Esophagus muscularis mucosa (tissue), 4 donors: ENCODE data around the gene GSK3B. TPM values are rescaled to one million over a fixed set of nuclear protein-coding genes. Genes with fewer than 3 reads are reported as not detected.

Source experiments
- DNase-seq: peaks from one replicate; pipeline ENCODE4 v3.0.0-alpha.2; 2017; ENCODE audit errors: extremely low spot score
- H3K27ac ChIP-seq, 4 donors: fragments of 200-600 bp; sonication (generic); replicated peaks in 1 of 4; 1 replicate in 3 of 4; 2 replicates in 1 of 4; pipeline ENCODE4 v1.5.1; 2016 to 2019; ENCODE audit warnings: mild to moderate bottlenecking in 1 of 4
- H3K27me3 ChIP-seq, 4 donors: fragments of 200-600 bp; sonication (generic); one replicate each; pipeline versions ENCODE4 v1.5.1 to v1.6.0; 2016 to 2019
- H3K36me3 ChIP-seq, 4 donors: fragments of 200-600 bp; sonication (generic); one replicate each; pipeline ENCODE4 v1.5.1; 2016 to 2019
- H3K4me1 ChIP-seq, 4 donors: fragments of 200-600 bp; sonication (generic); one replicate each; pipeline ENCODE4 v1.5.1; 2016 to 2019
- H3K4me3 ChIP-seq, 4 donors: fragments of 200-600 bp; sonication (generic); 1 replicate in 2 of 4; 2 replicates in 2 of 4; pipeline ENCODE4 v1.5.1; 2016 to 2019; ENCODE audit warnings: mild to moderate bottlenecking in 4 of 4, moderate library complexity in 1 of 4
- H3K9me3 ChIP-seq, 4 donors: fragments of 200-600 bp; sonication (generic); 1 replicate in 3 of 4; 2 replicates in 1 of 4; pipeline ENCODE4 v1.5.1; 2016 to 2019
- EP300 ChIP-seq: sonication (generic); formaldehyde crosslinking; IDR thresholded peaks from one replicate; pipeline ENCODE4 v1.6.1; 2017; ENCODE audit warnings: antibody characterized with exemption
- POLR2A ChIP-seq: fragments of 450-650 bp; IDR thresholded peaks from one replicate; pipeline ENCODE4 v1.6.1; 2017; ENCODE audit warnings: antibody characterized with exemption, moderate library complexity, mild to moderate bottlenecking, low read depth
- POLR2AphosphoS5 ChIP-seq, 2 donors: sonication (generic); formaldehyde crosslinking; IDR thresholded peaks; one replicate each; pipeline ENCODE4 v1.6.1; 2017; ENCODE audit warnings: antibody characterized with exemption in 2 of 2
- WGBS: methylation state at CpG from one replicate; pipeline ENCODE4 v1.1.5; 2018; 5-methylcytosine and 5-hydroxymethylcytosine counted together
- intact Hi-C: fragments of 100-400 bp; cut with DNase I; formaldehyde crosslinking; loops from one replicate; pipeline ENCODE4 v1.15.1; 2023
- total RNA-seq, 4 donors: library from RNA; depleted of rRNA; stranded (reverse); fragments of >200 nt; gene quantifications; one replicate each; pipeline versions ENCODE4 v1.1.0 to v1.2.1, GENCODE V29; 2016
- TF ChIP-seq, protein P1 (sequence below), 3 experiments: fragments of 200-600 bp in 2 of 3; fragments of 450-650 bp in 1 of 3; sonication (generic) in 2 of 3; IDR thresholded peaks; one replicate each; pipeline ENCODE4 v1.5.1; 2017 to 2019; ENCODE audit warnings: antibody characterized with exemption in 3 of 3, mild to moderate bottlenecking in 2 of 3, moderate library complexity in 1 of 3

The GSK3B gene
- total RNA-seq, 4 donors from 2014 or later = 30.3 to 35.4 (median 31.3) TPM

DNA sequence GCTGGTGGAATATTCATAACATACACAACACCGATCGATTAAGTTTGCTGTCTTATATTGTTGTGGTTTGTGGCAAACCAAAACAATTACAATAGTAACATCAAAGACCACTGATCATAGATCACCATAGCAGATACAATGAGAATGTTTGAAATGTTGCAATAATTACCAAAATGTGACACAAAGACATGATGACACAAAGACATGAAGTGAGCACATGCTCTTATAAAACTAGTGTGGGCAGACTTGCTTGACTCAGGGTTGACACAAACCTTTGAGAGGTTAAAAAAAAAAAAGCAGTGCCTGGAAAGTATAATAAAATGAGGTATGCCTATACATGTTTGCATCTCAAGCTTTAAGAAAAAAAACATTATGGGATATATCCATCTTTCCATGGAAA, 182.0 kb downstream of the GSK3B start:
- no peak overlapping the region for H3K4me3 ChIP-seq
- no peak for DNase-seq
- peaks cover 0 to 11% (median 9%) of the 10 kb centered on the region in 4 donors for H3K4me1 ChIP-seq
- no peaks in the 10 kb centered on the region for H3K27me3 ChIP-seq
- 96% methylated on average over 2 of the region's 2 CpGs for WGBS
- intact Hi-C loops = no loop called here
- H3K9me3 ChIP-seq = no peaks in the 10 kb centered on the region
- no peak overlapping the region for H3K27ac ChIP-seq
- H3K36me3 ChIP-seq = peaks cover 0 to 23% (median 10%) of the 10 kb centered on the region in 4 donors
- no peak for TF ChIP-seq EP300
- no peak for TF ChIP-seq POLR2A
- TF ChIP-seq POLR2AphosphoS5 (IDR thresholded peaks at IDR 0.05) = no peak
- TF ChIP-seq, protein P1, sequence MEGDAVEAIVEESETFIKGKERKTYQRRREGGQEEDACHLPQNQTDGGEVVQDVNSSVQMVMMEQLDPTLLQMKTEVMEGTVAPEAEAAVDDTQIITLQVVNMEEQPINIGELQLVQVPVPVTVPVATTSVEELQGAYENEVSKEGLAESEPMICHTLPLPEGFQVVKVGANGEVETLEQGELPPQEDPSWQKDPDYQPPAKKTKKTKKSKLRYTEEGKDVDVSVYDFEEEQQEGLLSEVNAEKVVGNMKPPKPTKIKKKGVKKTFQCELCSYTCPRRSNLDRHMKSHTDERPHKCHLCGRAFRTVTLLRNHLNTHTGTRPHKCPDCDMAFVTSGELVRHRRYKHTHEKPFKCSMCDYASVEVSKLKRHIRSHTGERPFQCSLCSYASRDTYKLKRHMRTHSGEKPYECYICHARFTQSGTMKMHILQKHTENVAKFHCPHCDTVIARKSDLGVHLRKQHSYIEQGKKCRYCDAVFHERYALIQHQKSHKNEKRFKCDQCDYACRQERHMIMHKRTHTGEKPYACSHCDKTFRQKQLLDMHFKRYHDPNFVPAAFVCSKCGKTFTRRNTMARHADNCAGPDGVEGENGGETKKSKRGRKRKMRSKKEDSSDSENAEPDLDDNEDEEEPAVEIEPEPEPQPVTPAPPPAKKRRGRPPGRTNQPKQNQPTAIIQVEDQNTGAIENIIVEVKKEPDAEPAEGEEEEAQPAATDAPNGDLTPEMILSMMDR (IDR thresholded peaks at IDR 0.05) = no peak

DNA sequence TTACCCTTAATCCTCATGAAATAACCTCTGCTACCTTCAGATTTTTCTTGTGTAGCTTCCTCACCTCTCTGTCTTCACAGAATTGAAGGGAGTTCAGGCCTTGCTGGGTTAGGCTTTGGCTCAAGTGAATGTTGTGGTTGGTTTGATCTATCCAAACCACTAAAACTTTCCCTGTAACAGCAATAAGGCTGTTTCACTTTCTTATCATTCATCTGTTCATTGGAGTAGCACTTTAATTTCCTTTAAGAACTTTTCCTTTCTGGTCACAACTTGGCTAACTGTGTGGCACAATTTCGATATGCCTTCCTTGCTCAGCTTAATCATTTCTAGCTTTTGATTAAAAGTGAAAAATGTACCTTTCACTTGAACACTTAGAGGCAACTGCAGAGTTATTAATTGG, 182.5 kb downstream of the GSK3B start:
- intact Hi-C loops = no loop called here
- H3K9me3 ChIP-seq = no peaks in the 10 kb centered on the region
- H3K36me3 ChIP-seq = peaks cover 0 to 23% (median 10%) of the 10 kb centered on the region in 4 donors
- H3K27me3 ChIP-seq = no peaks in the 10 kb centered on the region
- H3K4me3 ChIP-seq = no peak overlapping the region
- no peak overlapping the region for H3K27ac ChIP-seq
- no peak for DNase-seq
- peaks cover 0 to 11% (median 9%) of the 10 kb centered on the region in 4 donors for H3K4me1 ChIP-seq
- TF ChIP-seq POLR2AphosphoS5 (IDR thresholded peaks at IDR 0.05) (no peak), POLR2A (no peak), EP300 (no peak)
- TF ChIP-seq, protein P1 (IDR thresholded peaks at IDR 0.05) = no peak
- 90% methylated on average over 1 of the region's 1 CpG for WGBS

DNA sequence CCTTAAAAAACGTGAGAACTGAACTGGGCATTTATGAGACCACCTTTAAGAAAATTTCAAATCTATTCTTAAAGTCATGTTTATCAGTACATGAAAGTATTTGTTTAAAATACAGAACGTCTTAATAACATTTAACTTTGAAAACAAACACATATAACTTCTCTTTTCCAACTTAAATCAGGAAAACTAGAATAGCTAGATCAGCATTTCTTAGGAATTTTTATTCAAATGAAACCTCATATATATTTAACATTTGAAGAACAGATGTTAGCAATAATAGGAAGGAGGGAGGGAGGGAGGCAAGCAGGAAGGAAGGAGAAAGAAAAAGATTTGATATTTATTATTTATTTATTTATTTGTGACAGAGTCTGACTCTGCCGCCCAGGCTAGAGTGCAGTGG, 192.2 kb downstream of the GSK3B start:
- intact Hi-C loops = no loop called here
- Histone ChIP-seq H3K36me3 (peaks cover 0 to 30% (median 4%) of the 10 kb centered on the region in 4 donors), H3K27me3 (no peaks in the 10 kb centered on the region), H3K4me1 (no peaks in the 10 kb centered on the region), H3K9me3 (no peaks in the 10 kb centered on the region), H3K4me3 (no peak overlapping the region), H3K27ac (no peak overlapping the region)
- DNase-seq = no peak
- TF ChIP-seq, protein P1 (IDR thresholded peaks at IDR 0.05) = no peak
- TF ChIP-seq POLR2A (no peak), EP300 (no peak), POLR2AphosphoS5 (IDR thresholded peaks at IDR 0.05) (no peak)
- WGBS = 88% methylated on average over 3 of the region's 3 CpGs

DNA sequence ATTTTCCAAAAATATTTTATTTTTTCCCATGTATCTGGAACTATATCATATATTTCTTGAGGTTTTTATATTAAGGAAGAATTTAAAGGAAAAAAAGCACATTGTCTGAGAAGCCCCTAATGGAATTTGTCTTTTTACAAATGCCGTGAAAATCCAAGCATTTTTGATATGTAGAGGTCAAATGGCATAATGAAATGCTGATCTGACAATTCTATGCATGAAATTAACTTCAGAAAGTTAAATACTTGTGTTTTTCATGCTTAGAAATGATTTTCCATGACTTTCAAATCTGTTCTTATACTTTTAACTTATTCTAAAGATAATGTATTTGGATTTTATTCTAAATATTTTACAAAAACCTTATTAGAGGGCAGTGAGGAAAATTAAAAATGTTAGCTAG, 193.1 kb downstream of the GSK3B start:
- Histone ChIP-seq H3K27me3 (no peaks in the 10 kb centered on the region), H3K4me1 (no peaks in the 10 kb centered on the region), H3K27ac (no peak overlapping the region), H3K4me3 (no peak overlapping the region), H3K9me3 (no peaks in the 10 kb centered on the region), H3K36me3 (peaks cover 0 to 30% (median 4%) of the 10 kb centered on the region in 4 donors)
- TF ChIP-seq POLR2AphosphoS5 (IDR thresholded peaks at IDR 0.05) (no peak), EP300 (no peak), POLR2A (no peak)
- TF ChIP-seq, protein P1 (IDR thresholded peaks at IDR 0.05) = no peak
- intact Hi-C loops = no loop called here
- WGBS = 95% methylated on average over 1 of the region's 1 CpG
- no peak for DNase-seq

DNA sequence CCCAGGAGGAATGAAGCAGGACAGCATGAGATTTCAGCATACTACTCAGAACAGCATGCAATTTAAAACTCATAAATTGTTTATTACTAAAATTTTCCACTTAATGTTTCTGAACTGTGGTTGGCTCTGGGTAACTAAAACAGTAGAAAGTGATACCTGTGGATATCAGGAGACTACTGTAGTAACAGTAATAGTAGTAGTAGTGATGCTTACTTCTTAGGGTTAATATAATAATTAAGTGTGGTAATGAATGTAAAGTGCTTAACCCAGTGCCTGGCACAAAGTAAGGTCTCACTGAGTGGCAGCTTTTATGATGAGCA, 195.1 kb downstream of the GSK3B start:
- Histone ChIP-seq H3K4me1 (no peaks in the 10 kb centered on the region), H3K27ac (no peak overlapping the region), H3K4me3 (no peak overlapping the region), H3K36me3 (peaks cover 0 to 24% (median 0%) of the 10 kb centered on the region in 4 donors), H3K9me3 (no peaks in the 10 kb centered on the region), H3K27me3 (no peaks in the 10 kb centered on the region)
- TF ChIP-seq POLR2AphosphoS5 (IDR thresholded peaks at IDR 0.05) = no peak
- TF ChIP-seq POLR2A = no peak
- no peak for TF ChIP-seq EP300
- DNase-seq = no peak
- intact Hi-C loops = no loop called here
